HTR-8/SVneo (cell line): Measurements from ENCODE around the gene PARP1.
A peak's percentile ranks its signal among the peaks of the same experiment; 100 is the strongest.

Source experiments
- DNase-seq: peaks from one replicate; pipeline ENCODE4 v3.0.0; 2011; ENCODE audit warnings: low spot score, mixed read lengths; ENCODE audit not compliant: insufficient read length
- FAIRE-seq: peaks from 2 replicates; lab custom pipeline; 2011; peaks lifted over from hg19 to GRCh38; lab: Jason Lieb, UNC

PARP1 gene

GRCh38 chr1:226408285-226409184, 642 bp upstream of the PARP1 start:
- no peak for DNase-seq
- FAIRE-seq = no peak

DNA sequence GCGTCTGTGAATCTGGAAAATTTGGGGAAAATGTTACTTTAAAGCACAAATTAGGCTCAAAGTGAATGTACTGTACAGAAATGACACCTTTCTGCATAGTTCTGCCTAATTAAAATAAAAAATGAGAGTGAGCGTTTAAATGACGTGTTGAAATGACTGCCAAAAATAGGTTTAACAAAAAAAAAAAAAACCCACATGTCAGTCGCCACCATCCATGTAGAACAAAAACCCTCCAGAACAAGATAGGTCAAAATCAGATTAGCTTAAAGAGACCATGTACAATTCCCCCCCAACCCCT, 745 bp downstream of the PARP1 start:
- no peak for DNase-seq
- no peak for FAIRE-seq

DNA sequence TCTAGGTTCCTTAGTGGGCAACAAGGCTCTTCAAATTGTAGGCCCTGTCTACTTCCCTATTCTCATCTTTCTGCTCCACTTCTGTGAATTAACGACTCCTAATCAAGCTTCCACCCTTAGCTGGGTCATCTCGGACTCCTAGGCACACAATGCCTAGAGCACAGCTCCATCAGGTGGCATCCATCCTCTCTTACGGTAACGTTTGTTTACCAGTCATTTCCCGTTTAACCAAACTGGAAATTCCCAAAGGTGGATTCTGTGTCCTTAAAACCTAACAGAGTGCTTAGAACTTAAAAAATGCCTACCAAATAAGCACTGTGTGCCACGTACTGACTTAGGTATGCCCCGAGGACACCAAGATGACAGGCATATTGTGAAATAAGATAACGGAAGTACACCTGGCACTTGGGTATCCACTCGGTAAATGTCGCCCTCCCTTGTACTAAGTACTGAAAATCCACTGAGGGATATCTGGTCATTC, 1.5 kb downstream of the PARP1 start:
- FAIRE-seq = peak; percentile 16
- peak; percentile 42 for DNase-seq

DNA sequence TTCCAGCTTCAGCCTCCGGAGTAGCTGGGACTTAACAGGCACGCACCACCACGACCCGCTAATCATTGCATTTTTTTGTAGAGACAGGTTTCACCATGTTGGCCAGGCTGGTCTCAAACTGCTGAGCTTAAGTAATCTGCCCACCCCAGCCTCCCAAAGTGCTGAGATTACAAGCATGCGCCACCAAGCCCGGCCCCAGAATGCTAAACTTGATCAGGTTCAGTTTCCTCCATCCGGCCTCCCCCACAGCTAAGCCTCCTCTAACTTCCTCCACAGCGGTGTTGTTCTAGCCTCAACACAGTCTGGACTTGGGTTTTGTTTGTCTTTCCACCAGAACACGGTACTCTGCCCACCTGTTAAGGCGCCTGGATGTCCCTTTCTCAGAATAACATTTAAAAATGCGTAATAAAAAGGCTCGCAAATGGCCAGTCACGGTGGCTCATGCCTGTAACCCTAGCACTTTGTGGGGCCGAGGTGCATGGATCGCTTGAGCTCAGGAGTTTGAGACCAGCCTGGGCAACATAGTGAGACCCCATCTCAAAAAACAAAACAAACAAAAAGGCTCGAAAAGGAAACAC, 2.4 kb downstream of the PARP1 start:
- DNase-seq (no peak), FAIRE-seq (no peak)

GRCh38 chr1:226404904-226405222, 3.0 kb downstream of the PARP1 start:
- FAIRE-seq (no peak), DNase-seq (no peak)

DNA sequence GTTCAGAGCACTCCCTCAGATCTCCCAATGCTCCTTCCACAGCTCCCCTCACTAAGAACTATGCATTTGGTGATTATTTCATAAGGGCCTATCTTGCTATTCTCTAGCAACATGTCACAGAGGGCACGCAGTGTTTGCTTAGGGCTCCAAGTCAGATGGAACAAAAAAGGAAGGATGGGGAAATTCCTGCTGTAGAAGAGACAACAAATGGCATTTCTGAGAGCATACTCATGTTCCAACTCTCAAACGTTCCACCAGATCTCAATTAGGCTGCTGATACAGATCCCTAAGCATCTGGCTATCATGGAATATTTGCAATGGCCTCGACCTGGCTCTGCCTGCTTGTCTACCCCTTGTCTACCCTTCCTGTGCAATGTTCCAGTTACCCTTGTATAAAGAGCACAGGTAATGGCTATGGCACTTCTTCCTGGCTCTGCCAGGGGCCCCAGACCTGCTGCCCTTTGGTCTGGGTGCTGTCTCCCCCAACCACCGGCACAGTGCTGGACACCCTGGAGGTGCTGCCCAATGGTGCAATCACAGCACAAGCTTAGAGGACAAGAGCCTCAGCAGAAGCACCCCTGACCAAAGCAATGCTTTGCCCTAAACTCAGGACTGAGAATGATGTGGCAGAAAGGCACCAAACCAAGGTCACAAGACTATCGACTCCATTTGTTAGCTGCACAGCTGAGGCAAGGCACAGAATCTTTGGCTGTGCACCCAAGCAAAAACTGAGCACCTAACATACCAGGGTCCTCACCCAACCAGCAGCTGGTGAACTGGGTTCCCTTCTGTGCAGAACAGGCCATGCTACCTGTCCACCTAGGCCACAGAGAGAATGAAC, 3.6 kb downstream of the PARP1 start:
- no peak for DNase-seq
- no peak for FAIRE-seq

DNA sequence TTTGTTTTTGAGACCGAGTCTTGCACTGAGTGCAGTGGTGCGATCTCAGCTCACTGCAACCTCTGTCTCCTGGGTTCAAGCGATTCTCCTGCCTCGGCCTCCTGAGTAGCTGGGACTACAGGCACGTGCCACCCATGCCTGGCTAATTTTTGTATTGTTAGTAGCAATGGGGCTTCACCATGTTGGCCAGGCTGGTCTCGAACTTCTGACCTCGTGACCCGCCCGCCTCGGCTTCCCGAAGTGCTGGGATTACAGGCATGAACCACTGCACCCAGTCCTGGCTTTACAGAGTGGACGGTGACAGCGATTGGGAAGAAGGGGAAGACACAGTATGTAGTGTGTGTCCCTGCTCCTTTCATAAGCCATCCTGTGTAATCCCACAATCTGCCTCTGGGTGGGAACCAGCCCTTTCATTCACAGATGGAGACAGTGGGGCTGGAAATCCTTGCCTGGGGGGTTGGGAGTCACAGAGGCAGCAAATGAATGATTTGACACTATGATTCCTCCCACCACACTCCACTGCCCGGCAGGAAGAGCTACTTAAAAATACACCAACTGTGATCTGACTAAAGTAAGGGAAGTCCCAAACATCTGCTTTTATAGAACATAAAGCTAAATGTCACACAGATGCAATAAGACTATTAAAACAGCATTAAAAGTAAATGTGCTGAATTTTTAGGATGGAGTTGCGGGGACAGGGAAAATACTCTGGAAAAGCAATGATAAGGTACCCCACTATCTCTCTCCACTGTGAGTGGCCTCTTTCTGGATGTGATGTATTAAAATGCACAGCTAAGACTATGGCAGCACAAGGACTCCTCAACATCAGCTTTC, 4.5 kb downstream of the PARP1 start:
- DNase-seq (peak; percentile 26), FAIRE-seq (no peak)

GRCh38 chr1:226402739-226403165, 5.1 kb downstream of the PARP1 start:
- no peak for FAIRE-seq
- no peak for DNase-seq

GRCh38 chr1:226401355-226402303, 6.3 kb downstream of the PARP1 start:
- DNase-seq (no peak), FAIRE-seq (no peak)

DNA sequence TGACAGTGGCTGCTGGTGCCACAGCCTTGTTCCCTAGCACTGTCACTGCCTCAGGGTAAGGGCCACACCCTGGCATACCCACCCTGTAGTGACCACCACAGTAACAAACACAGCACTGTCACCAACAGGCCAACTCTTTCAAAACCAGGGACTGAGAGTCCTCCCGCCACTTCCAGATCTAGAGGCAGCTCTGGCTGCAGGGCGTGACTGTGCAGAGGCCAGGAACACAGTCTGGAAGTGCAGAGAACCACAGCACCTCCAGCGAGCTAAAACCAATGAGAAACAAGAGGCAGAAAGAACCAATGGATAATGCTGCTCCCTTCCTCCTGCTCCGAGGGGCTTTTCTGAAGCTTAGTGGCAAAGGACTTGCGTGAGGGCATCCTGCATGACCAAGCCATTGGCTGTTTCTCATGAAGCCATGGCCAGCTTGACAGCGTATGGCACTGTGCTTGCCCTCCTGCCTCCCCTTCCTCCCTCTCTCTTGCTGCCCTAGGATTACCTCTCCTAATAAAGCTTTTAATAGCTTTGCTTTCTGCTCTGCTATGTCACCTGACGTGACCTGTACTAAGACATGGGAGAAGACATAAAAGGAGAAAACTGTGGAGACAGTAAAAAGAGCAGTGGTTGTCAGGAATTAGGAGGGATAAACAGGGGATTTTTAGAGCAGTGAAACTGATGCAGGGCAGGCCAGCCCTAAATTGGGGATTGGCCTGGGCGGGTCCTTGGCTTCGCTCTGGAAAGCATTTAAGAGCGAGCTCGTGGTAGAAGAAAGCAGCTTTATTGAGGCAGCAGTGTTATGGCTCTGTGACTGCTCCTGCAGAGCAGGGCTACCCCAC, 7.2 kb downstream of the PARP1 start:
- DNase-seq = no peak
- FAIRE-seq = no peak

GRCh38 chr1:226397955-226398636, 9.8 kb downstream of the PARP1 start:
- no peak for FAIRE-seq
- DNase-seq = no peak

DNA sequence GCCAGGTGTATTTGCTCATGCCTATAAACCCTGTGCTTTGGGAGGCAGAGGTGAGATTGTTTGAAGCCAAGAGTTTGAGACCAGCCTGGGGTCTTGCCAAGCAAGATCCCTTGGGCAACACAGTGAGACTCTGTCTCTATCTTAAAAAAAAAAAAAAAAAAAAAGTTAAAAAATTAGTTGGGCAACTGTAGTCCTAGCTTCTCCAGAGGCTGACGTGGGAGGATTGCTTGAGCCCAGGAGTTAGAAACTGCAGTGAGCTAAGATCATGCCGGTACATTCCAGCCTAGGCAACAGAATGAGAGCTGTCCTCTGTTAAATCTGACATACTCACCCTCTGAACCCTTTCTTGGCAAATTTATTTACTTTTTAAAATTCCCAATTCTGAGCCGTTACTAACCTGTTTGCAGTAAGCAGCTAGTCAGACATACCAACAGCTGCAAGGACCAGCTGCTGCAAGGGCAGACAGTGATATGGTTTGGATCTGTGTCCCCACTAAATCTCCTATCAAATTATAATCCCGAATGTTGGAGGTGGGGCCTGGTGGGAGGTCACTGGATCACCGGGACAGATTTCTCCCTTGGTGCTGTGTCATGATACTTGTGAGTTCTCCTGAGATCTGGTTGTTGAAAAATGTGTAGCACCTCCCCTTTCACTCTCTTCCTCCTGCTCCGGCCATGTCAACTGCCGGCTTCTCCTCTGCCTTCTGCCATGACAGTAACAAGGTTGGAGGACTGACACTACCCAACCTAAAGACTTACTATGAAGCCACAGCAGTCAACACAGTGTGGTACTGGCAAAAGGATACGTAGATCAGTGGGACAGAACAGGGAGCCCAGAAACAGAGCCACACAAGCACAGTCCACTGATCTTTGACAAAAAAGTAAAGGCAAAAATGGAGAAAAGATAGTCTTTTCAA, 10.6 kb downstream of the PARP1 start:
- FAIRE-seq (no peak), DNase-seq (no peak)

GRCh38 chr1:226395753-226396152, 12.1 kb downstream of the PARP1 start:
- DNase-seq = no peak
- no peak for FAIRE-seq

- no peak for DNase-seq
- FAIRE-seq = no peak
Observed at GRCh38 chr1:226394462-226394861, 13.4 kb downstream of the PARP1 start.

- no peak for FAIRE-seq
Observed at GRCh38 chr1:226390681-226391080, 17.2 kb downstream of the PARP1 start.

DNA sequence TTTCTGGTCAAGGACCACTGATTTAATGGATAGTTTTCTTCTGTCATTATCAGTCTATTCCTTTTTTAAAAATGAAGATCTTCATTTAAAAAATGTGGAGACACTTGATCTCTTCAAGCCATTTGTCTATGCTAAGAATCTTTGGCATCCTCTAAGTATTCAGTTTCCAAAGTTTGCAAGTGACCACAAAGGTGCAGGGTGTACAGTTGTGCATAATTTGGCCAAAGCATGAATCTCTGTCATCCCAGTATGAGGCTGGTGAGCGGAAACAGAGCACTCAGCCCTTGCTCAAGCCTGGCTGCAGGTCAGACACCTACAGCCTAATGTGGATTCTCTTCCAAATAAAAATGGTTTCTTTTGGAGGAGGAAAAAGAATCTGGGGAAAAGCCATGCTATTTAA, 19.8 kb downstream of the PARP1 start:
- no peak for FAIRE-seq
- no peak for DNase-seq

More at GRCh38 chr1:226390681-226391080, 17.2 kb downstream of the PARP1 start:
- DNase-seq = no peak

DNA sequence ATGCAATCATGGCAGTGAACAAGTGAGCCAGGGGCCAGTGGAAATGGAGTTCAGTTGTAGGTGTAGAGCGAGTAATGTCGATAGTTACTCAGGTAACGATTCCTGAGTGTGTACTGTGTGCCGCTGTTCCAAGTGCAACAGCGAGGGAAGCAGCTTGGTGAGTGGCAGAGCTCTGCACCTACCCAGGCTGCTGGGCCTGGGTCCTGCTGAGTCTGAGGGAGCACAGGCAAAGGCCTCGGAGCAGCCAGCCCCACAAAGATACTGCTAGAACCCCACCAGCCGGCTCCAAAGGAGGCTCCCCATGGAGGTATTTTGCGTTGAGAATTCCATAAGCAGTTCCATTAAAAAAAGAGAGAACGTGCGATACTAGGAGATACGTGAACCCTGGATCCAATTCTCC, 23.2 kb downstream of the PARP1 start:
- no peak for DNase-seq
- FAIRE-seq = no peak
